ENCODE results near the gene C14orf180.
A peak's percentile ranks its signal among the peaks of the same experiment; 100 is the strongest.

The C14orf180 gene

DNA sequence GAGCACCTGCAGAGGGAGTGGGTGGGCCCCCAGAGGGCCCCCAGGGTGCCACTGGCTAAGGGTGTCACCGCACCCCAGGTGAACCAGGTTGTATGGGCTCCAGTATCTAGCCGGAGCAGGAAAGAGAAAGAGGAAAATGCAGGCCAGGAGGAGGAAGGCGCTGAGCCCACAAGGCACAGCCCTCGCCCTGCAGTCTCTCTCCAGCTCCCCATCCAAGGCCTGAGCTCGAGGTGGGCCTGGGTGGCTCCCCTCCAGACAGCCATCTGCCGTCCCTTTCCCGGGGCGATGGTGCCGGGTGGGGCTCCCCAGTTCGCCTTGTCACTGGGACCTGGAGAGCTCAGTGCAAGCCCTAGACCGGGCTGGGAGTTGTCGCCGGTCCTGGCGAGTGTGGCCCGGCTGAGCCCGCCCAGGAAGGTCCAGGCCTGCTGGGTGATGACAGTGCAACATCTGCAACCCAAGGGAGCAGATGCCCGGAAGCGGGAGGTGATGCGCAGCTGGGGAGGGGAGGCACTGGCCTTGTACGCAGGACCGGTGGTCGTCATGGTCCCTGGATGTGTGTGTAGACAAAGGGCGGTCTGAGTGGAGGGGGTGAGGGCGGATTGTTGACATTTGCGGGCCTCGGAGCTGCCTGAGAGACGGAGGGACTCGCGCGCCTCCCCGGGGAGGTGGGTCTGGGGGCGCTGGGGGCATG is 24.3 kb downstream of the C14orf180 start:
- no peak for TF ChIP-seq CTCF (IDR thresholded peaks at IDR 0.05; ENCODE audit: control insufficient read depth, extremely low read depth, insufficient read depth)
- DNase-seq (ENCODE audit: low read depth): no peak
- H3K4me3 ChIP-seq (ENCODE audit: low read depth, low read length): peak overlapping the region; percentile 48

- no peak for TF ChIP-seq CTCF (IDR thresholded peaks at IDR 0.05; ENCODE audit: control insufficient read depth, extremely low read depth, insufficient read depth)
- peak within 1 kb of the TSS; percentile 48 for H3K4me3 ChIP-seq (ENCODE audit: low read depth, low read length)
- no peak for DNase-seq (ENCODE audit: low read depth)
Observed at GRCh38 chr14:104604458-104605449, 25.2 kb downstream of the C14orf180 start, which contains the start of gene TMEM179. TMEM179 (minus strand) TSS chr14:104604772; CDS start chr14:104604741, 31 bp downstream.

DNA sequence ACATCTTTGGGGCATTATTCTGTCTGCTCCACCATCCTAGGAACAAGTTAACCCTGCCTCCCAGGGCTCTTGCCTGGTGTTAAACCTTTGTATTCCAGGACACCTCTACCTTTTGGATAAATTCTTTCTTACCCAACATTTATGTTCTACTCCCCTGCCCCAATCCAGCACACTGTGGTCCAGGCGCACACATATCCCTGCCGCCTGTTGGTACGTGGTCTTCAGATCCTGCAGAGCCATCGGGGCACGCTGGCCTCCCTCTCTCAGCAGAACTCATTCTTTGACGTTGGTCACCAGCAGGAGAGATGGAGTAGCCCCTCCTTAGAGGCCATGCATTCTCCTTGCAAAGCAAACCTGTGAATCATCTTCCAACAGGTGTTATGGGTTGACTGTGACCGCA is 30.1 kb downstream of the C14orf180 start:
- no peak for DNase-seq (ENCODE audit: low read depth)
- TF ChIP-seq CTCF (IDR thresholded peaks at IDR 0.05; ENCODE audit: control insufficient read depth, extremely low read depth, insufficient read depth): no peak
- no peak overlapping the region for H3K4me3 ChIP-seq (ENCODE audit: low read depth, low read length)

- no peak overlapping the region for H3K4me3 ChIP-seq (ENCODE audit: low read depth, low read length)
- DNase-seq (ENCODE audit: low read depth): no peak
- TF ChIP-seq CTCF (IDR thresholded peaks at IDR 0.05; ENCODE audit: control insufficient read depth, extremely low read depth, insufficient read depth): no peak
Observed at GRCh38 chr14:104610749-104611310, 31.3 kb downstream of the C14orf180 start.

DNA sequence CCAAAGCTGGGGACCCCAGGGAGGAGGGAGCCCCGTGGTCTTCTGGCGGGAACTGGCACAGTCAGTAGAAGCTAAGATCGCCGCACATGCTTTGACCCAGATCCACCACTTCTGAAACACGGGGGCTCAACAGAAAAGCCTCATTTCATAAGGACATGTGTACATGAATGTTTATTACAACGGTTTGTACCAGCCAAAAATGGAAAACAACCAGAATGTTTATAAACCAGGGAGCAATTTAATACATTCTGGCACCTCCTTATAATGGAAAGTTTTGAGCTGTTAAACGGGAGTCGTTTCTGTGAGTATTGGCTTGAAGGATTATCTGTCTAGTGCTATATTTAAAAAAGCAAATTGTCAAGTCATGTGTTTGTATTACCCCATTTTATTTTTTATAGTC is 32.3 kb downstream of the C14orf180 start:
- H3K4me3 ChIP-seq (ENCODE audit: low read depth, low read length): no peak overlapping the region
- no peak for DNase-seq (ENCODE audit: low read depth)
- no peak for TF ChIP-seq CTCF (IDR thresholded peaks at IDR 0.05; ENCODE audit: control insufficient read depth, extremely low read depth, insufficient read depth)

DNA sequence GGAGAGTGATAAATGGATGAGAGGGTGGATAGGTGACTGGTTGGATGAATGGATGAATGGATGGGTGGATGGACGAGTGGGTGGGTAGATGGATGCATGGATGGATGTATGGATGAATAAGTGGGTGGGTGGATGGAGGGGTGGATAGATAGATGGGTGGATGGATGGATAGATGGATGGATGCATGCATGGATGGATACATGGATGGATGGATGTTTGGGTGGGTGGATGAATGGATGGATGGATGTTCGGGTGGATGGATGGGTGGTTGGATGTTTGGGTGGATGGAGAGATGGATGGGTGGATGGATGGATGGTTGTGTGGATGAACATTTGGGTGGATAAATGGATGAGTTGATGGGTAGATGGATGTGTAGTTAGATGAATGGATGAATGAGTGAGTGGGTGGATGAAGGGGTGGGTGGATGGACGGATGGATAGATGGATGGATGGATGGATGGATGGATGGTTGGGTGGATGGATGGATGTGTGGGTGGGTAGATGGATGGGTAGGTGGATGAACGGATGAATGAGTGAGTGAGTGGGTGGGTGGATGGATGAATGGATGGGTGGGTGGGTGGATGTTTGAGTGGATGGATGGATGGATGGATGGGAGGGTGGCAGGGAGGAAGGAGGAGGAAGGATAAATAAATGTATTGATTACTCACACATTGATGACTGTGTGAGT is 34.7 kb downstream of the C14orf180 start:
- no peak overlapping the region for H3K4me3 ChIP-seq (ENCODE audit: low read depth, low read length)
- DNase-seq (ENCODE audit: low read depth): no peak
- no peak for TF ChIP-seq CTCF (IDR thresholded peaks at IDR 0.05; ENCODE audit: control insufficient read depth, extremely low read depth, insufficient read depth)
